KMS-11 (cell line): ENCODE measurements around the gene ADAMTS17.

Experiments
- H2AFZ ChIP-seq: fragments of 200-600 bp; sonication (generic); 2 replicates; pipeline ENCODE4 v1.6.1; 2016; ENCODE audit warnings: antibody characterized with exemption, mixed run types, low read depth
- H3K27ac ChIP-seq: fragments of 200-600 bp; sonication (generic); 2 replicates; pipeline ENCODE4 v1.6.1; 2016; ENCODE audit warnings: mild to moderate bottlenecking, mixed run types
- H3K27me3 ChIP-seq: fragments of 200-600 bp; sonication (generic); 2 replicates; pipeline ENCODE4 v1.6.1; 2017; ENCODE audit warnings: mild to moderate bottlenecking, low read depth, mixed run types, moderate library complexity; ENCODE audit not compliant: insufficient read depth
- H3K36me3 ChIP-seq: fragments of 200-600 bp; sonication (generic); 2 replicates; pipeline ENCODE4 v1.6.1; 2017; ENCODE audit warnings: mild to moderate bottlenecking, mixed run types; ENCODE audit not compliant: insufficient read depth
- H3K4me1 ChIP-seq: fragments of 200-600 bp; sonication (generic); 2 replicates; pipeline ENCODE4 v1.6.1; 2016; ENCODE audit warnings: mild to moderate bottlenecking, low read depth, mixed run types; ENCODE audit not compliant: poor library complexity, severe bottlenecking
- H3K4me2 ChIP-seq: fragments of 200-600 bp; sonication (generic); 2 replicates; pipeline ENCODE4 v1.7.0; 2016; ENCODE audit warnings: mild to moderate bottlenecking, mixed run types
- H3K4me3 ChIP-seq: fragments of 200-600 bp; sonication (generic); IDR thresholded peaks from 2 replicates; pipeline ENCODE4 v1.6.1; 2017; ENCODE audit warnings: low read depth, low read length, mixed read lengths; ENCODE audit not compliant: insufficient read depth
- H3K79me2 ChIP-seq: fragments of 200-600 bp; sonication (generic); 2 replicates; pipeline ENCODE4 v1.6.1; 2016; ENCODE audit warnings: low read depth, mixed run types; ENCODE audit not compliant: insufficient read depth
- H3K9ac ChIP-seq: fragments of 200-600 bp; sonication (generic); 2 replicates; pipeline ENCODE4 v1.6.1; 2016; ENCODE audit warnings: mild to moderate bottlenecking, mixed run types
- H4K20me1 ChIP-seq: fragments of 200-600 bp; sonication (generic); 2 replicates; pipeline ENCODE4 v1.6.1; 2016; ENCODE audit warnings: mild to moderate bottlenecking, mixed run types; ENCODE audit not compliant: insufficient read depth
- TF ChIP-seq, protein P1 (sequence below): fragments of 200-600 bp; sonication (generic); conservative IDR thresholded peaks from 2 replicates; pipeline ENCODE4 v1.6.1; 2017; ENCODE audit warnings: low read depth, mild to moderate bottlenecking, antibody characterized with exemption, low read length, moderate library complexity, mixed read lengths

The ADAMTS17 gene

DNA sequence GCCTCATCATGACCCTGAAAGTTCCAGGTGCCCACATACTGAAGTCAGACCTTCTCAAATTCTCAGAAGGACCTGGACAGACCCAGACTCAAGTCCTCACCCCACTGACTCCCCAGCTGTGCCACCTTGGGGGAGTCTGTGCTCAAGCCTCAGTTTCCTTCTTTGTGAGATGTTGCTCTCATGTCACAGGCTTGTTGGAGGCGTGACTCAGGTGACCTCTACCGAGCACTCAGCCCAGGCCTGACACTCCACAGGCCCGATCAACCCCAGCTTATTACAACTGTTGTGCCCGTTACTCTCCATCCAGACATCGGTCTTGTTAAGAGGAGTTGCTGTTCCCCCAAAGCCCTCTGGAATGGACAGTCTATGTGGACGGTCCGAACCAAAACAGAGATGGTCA, 332.4 kb downstream of the ADAMTS17 start:
- H3K4me3 ChIP-seq = no peak overlapping the region
- no peak overlapping the region for H2AFZ ChIP-seq
- no peaks in the 10 kb centered on the region for H4K20me1 ChIP-seq
- no peak overlapping the region for H3K4me2 ChIP-seq
- no peak overlapping the region for H3K27ac ChIP-seq
- no peaks in the 10 kb centered on the region for H3K79me2 ChIP-seq
- TF ChIP-seq, protein P1, sequence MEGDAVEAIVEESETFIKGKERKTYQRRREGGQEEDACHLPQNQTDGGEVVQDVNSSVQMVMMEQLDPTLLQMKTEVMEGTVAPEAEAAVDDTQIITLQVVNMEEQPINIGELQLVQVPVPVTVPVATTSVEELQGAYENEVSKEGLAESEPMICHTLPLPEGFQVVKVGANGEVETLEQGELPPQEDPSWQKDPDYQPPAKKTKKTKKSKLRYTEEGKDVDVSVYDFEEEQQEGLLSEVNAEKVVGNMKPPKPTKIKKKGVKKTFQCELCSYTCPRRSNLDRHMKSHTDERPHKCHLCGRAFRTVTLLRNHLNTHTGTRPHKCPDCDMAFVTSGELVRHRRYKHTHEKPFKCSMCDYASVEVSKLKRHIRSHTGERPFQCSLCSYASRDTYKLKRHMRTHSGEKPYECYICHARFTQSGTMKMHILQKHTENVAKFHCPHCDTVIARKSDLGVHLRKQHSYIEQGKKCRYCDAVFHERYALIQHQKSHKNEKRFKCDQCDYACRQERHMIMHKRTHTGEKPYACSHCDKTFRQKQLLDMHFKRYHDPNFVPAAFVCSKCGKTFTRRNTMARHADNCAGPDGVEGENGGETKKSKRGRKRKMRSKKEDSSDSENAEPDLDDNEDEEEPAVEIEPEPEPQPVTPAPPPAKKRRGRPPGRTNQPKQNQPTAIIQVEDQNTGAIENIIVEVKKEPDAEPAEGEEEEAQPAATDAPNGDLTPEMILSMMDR = no peak
- H3K27me3 ChIP-seq = no peaks in the 10 kb centered on the region
- no peak overlapping the region for H3K9ac ChIP-seq
- H3K36me3 ChIP-seq = no peaks in the 10 kb centered on the region
- no peaks in the 10 kb centered on the region for H3K4me1 ChIP-seq

DNA sequence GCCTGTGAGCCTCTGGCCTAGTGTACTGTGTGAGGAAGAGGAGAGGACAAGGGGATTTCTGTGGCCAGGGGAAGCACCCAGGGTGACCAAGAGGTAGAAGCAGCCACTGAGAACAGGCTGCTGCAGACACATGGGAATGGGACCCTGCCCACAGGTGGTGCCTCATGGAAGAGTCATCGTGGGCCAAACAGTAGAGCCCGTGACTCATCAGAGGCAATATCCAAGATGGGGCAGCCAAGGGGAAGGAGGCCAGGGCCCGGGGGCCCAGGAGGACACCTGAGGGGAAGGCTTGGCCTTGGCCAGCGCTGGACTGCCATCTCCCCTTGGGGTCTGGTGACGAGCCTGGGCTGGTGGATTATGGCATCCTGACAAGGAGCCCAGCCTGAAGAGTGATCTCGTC, 333.5 kb downstream of the ADAMTS17 start:
- TF ChIP-seq, protein P1 = no peak
- H3K9ac ChIP-seq = no peak overlapping the region
- H3K4me1 ChIP-seq = no peaks in the 10 kb centered on the region
- no peaks in the 10 kb centered on the region for H3K79me2 ChIP-seq
- H3K27me3 ChIP-seq = no peaks in the 10 kb centered on the region
- H3K4me2 ChIP-seq = no peak overlapping the region
- H3K36me3 ChIP-seq = no peaks in the 10 kb centered on the region
- no peaks in the 10 kb centered on the region for H4K20me1 ChIP-seq
- no peak overlapping the region for H3K4me3 ChIP-seq
- H3K27ac ChIP-seq = no peak overlapping the region
- H2AFZ ChIP-seq = no peak overlapping the region

DNA sequence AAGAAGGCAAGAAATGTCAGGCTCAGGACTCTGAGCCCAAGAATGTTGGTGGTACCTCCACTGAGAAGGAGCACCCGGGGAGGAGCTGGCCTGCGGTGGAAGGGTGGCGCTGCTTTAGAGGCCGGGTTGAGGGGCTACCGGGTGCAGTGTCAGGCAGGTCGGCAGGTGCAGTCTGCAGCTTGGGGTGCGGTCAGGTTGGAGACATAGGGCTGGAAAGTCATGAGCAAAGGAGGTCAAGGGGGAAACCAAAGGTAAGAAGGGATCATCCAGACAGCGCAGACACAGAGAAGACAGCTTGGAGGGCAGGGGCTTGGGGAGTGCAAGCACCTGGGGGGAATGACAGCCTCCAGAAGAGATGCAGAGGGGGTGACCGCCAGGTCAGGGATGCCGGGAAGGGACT, 334.2 kb downstream of the ADAMTS17 start:
- Histone ChIP-seq H3K36me3 (no peaks in the 10 kb centered on the region), H3K4me3 (no peak overlapping the region), H3K79me2 (no peaks in the 10 kb centered on the region), H3K4me1 (no peaks in the 10 kb centered on the region), H3K9ac (no peak overlapping the region), H2AFZ (no peak overlapping the region), H4K20me1 (no peaks in the 10 kb centered on the region), H3K27ac (no peak overlapping the region), H3K27me3 (no peaks in the 10 kb centered on the region), H3K4me2 (no peak overlapping the region)
- TF ChIP-seq, protein P1 = no peak

DNA sequence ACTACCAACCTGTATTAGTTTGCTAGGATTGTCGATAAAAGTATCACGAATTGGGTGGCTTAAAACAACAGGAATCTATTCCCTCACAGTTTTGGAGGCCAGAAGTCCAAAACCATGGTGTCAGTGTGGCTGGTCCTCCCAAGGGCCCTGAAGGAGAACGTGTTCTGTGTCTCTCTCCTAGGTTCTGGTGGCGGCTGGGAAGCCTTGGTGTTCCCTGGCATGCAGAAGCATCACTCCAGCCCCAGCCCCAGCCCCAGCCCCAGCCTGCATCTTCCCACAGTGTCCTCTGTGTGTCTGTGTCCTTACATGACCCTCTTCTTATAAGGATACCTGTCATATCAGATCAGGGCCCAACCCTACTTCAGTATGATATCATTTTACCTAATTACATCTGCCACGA, 336.1 kb downstream of the ADAMTS17 start:
- H4K20me1 ChIP-seq = no peaks in the 10 kb centered on the region
- H3K27ac ChIP-seq = no peak overlapping the region
- no peak overlapping the region for H3K4me2 ChIP-seq
- TF ChIP-seq, protein P1 = no peak
- no peak overlapping the region for H2AFZ ChIP-seq
- no peaks in the 10 kb centered on the region for H3K36me3 ChIP-seq
- H3K4me1 ChIP-seq = no peaks in the 10 kb centered on the region
- no peak overlapping the region for H3K4me3 ChIP-seq
- no peaks in the 10 kb centered on the region for H3K27me3 ChIP-seq
- no peaks in the 10 kb centered on the region for H3K79me2 ChIP-seq
- H3K9ac ChIP-seq = no peak overlapping the region
